Heart left ventricle (tissue), 16 donors: ENCODE measurements around the gene ASF1B. TPM values are rescaled to one million over a fixed set of nuclear protein-coding genes. Genes with fewer than 3 reads are reported as not detected.

Source experiments
- ATAC-seq, 4 donors: fragments of 200-7000 bp; cut with Tn5 transposase; one replicate each; pipeline ENCODE4 v1.9.1; 2020 to 2022; ENCODE audit warnings: moderate library complexity in 4 of 4, mild to moderate bottlenecking in 3 of 4, moderate number of reproducible peaks in 1 of 4
- DNase-seq, 5 donors: peaks; one replicate each; pipeline ENCODE4 v3.0.0-alpha.2; 2020
- H3K27ac ChIP-seq, 12 donors: fragments of 200-600 bp; sonication (generic) in 4 of 12; one replicate each; pipeline versions ENCODE4 v1.5.0 to v1.8.0; 2016 to 2022; ENCODE audit warnings: mild to moderate bottlenecking in 2 of 12
- H3K27me3 ChIP-seq, 9 donors: fragments of 200-600 bp; sonication (generic) in 2 of 9; one replicate each; pipeline versions ENCODE4 v1.5.1 to v1.8.0; 2016 to 2022; ENCODE audit warnings: mild to moderate bottlenecking in 3 of 9
- H3K36me3 ChIP-seq, 9 donors: fragments of 200-600 bp; sonication (generic) in 2 of 9; one replicate each; pipeline versions ENCODE4 v1.5.0 to v1.8.0; 2018 to 2022; ENCODE audit warnings: mild to moderate bottlenecking in 2 of 9
- H3K4me1 ChIP-seq, 12 donors: fragments of 200-600 bp; sonication (generic) in 4 of 12; one replicate each; pipeline versions ENCODE4 v1.5.0 to v1.8.0; 2016 to 2022; ENCODE audit warnings: mild to moderate bottlenecking in 3 of 12
- H3K4me3 ChIP-seq, 12 donors: fragments of 200-600 bp; sonication (generic) in 4 of 12; one replicate each; pipeline versions ENCODE4 v1.5.0 to v1.8.0; 2017 to 2022; ENCODE audit warnings: mild to moderate bottlenecking in 9 of 12, moderate library complexity in 4 of 12
- H3K9me3 ChIP-seq, 12 donors: fragments of 200-600 bp; sonication (generic) in 4 of 12; one replicate each; pipeline versions ENCODE4 v1.5.0 to v1.8.0; 2016 to 2022; ENCODE audit warnings: mild to moderate bottlenecking in 1 of 12
- CTCF ChIP-seq, 12 donors: fragments of 200-600 bp; sonication (generic) in 4 of 12; IDR thresholded peaks; one replicate each; pipeline versions ENCODE4 v1.5.0 to v1.8.0; 2018 to 2022; ENCODE audit warnings: antibody characterized with exemption in 12 of 12, mild to moderate bottlenecking in 5 of 12
- POLR2A ChIP-seq, 2 donors: fragments of 450-650 bp; IDR thresholded peaks; one replicate each; pipeline ENCODE4 v1.6.1; 2017; ENCODE audit warnings: antibody characterized with exemption in 2 of 2, mild to moderate bottlenecking in 2 of 2, moderate library complexity in 2 of 2
- WGBS, 4 donors: extraction: QIAGEN DNeasy Blood & Tissue Kit in 2 of 4; methylation state at CpG; one replicate each; pipeline versions ENCODE4 v1.1.5 to v1.1.7; 2013 to 2018; 5-methylcytosine and 5-hydroxymethylcytosine counted together
- intact Hi-C, 10 donors: fragments of 100-400 bp; cut with DNase I; formaldehyde crosslinking; loops; one replicate each; pipeline versions ENCODE4 v1.11.1 to v1.14.2; 2022
- polyA plus RNA-seq, 2 donors: library from polyadenylated mRNA; stranded (reverse); fragments of 200-250 nt; gene quantifications; one replicate each; pipeline ENCODE4 v1.2.3, GENCODE V29; 2013
- total RNA-seq, 9 donors: library from RNA; depleted of rRNA in 2 of 9; stranded (reverse); fragments of >200 nt in 2 of 9; fragmentation: NEBNext Ultra II Directional in 3 of 9; extraction: Animal tissue kit (Norgen Biotek cat#: 25700) in 3 of 9; gene quantifications; one replicate each; pipeline versions ENCODE4 v1.1.0 to v1.2.4, GENCODE V29; 2016 to 2023
- donor health status: ischemic (EF 13 %, LVEDD 7.1; RV severe dilation, severe dysfunction).
- donor health status: healthy with polysubstance abuse.
- donor health status: DM: no; HTN: yes; CAD: no.
- donor health status: DM: no; HTN: no; CAD: no.
- donor health status: ischemic (EF 25% LVEDD 6.9; RV normal size, moderate dysfunction).
- donor health status: ischemic (EF 25% LVEDD 5.7; RV mildly dilated, moderate dysfunction).
- donor health status: healthy.
- donor health status: DM: yes; HTN: yes; CAD: no.
- donor health status: ischemic (EF 35%, LVEDD 5.7; RV mildly dilated, moderate dysfunction).
- donor health status: nonischemic (EF 11% LVEDD 7.7; RV severe dilation, severe dysfunction).
- donor health status: DM: yes; HTN: yes; CAD: no.
- donor health status: PGD.
- donor health status: ischemic (EF 29% LVEDD 5.4; RV normal size, mild dysfunction).
- donor health status: nonischemic (EF 23%, LVEDD 6.1; RV moderate dilation, normal function).

Gene ASF1B
- total and polyA plus RNA-seq, 11 donors, result 0.19 to 7.0 (median 0.91) TPM

GRCh38 chr19:14081797-14082674, 54.4 kb downstream of the ASF1B start:
- Histone ChIP-seq H3K36me3 (peaks cover 0 to 5% (median 0%) of the 10 kb centered on the region in 9 donors), H3K9me3 (no peaks in the 10 kb centered on the region), H3K27ac (peak overlapping the region; percentile 81 to 97 (median 92)), H3K4me1 (peaks cover 4 to 31% (median 17%) of the 10 kb centered on the region in 12 donors), H3K27me3 (no peaks in the 10 kb centered on the region), H3K4me3 (peak overlapping the region; percentile 27 to 95 (median 72))
- WGBS, 4 donors, result 16 to 22% (median 20%) methylated on average over 23 to 24 of the region's 24 CpGs
- intact Hi-C loops, result loop anchor here in 3 of 10 donors (5.0 to 10.0 kb wide), 2 partner anchors 35 to 307 kb away; partner anchors contain the start of genes PRKACA (in 3 of the 3) and C19orf53 (in 1 of the 3)
- DNase-seq, result peak in 3 of 5 donors; percentile 55 to 76 (median 56)
- peak in 1 of 4 donors; percentile 40 for ATAC-seq
- TF ChIP-seq POLR2A (IDR thresholded peaks at IDR 0.05) (no peak), CTCF (IDR thresholded peaks at IDR 0.05) (no peak)

- WGBS, 4 donors, result 0 to 1% (median 0%) methylated on average over 48 to 50 of the region's 50 CpGs
- peak overlapping the region; percentile 27 to 95 (median 72) for H3K4me3 ChIP-seq
- peak; percentile 92 to 98 (median 94) for ATAC-seq
- intact Hi-C loops, result loop anchor here in 3 of 10 donors (5.0 to 10.0 kb wide), 2 partner anchors 36 to 306 kb away; partner anchors contain the start of genes PRKACA (in 3 of the 3) and C19orf53 (in 1 of the 3)
- DNase-seq, result peak; percentile 98 to 100 (median 99)
- H3K27me3 ChIP-seq, result no peaks in the 10 kb centered on the region
- no peaks in the 10 kb centered on the region for H3K9me3 ChIP-seq
- H3K27ac ChIP-seq, result peak overlapping the region; percentile 81 to 97 (median 92)
- peaks cover 4 to 31% (median 17%) of the 10 kb centered on the region in 12 donors for H3K4me1 ChIP-seq
- peak in 1 of 2 donors; percentile 85 for TF ChIP-seq POLR2A (IDR thresholded peaks at IDR 0.05)
- no peak for TF ChIP-seq CTCF (IDR thresholded peaks at IDR 0.05)
- no peaks in the 10 kb centered on the region for H3K36me3 ChIP-seq
These were observed 55.2 kb downstream of the ASF1B start for GRCh38 chr19:14080887-14081796.

- H3K9me3 ChIP-seq, result no peaks in the 10 kb centered on the region
- intact Hi-C loops, result loop anchor here in 2 of 10 donors (10.0 kb wide), 3 partner anchors 124 to 484 kb away; partner anchors contain the start of gene DCAF15 (in 1 of the 2)
- DNase-seq (no peak), ATAC-seq (no peak)
- no peak for TF ChIP-seq CTCF (IDR thresholded peaks at IDR 0.05)
- peak overlapping the region in 1 of 12 donors; percentile 71 for H3K27ac ChIP-seq
- H3K4me3 ChIP-seq, result no peak overlapping the region
- no peaks in the 10 kb centered on the region for H3K27me3 ChIP-seq
- H3K4me1 ChIP-seq, result peaks cover 4 to 53% (median 24%) of the 10 kb centered on the region in 12 donors
- H3K36me3 ChIP-seq, result no peaks in the 10 kb centered on the region
- WGBS, 4 donors, result 73 to 86% (median 79%) methylated on average over 2 of the region's 2 CpGs
These were observed 58.0 kb downstream of the ASF1B start for GRCh38 chr19:14078411-14078810.
